MCF 10A (cell line): ENCODE measurements around the gene THAP3. TPM values are rescaled to one million over a fixed set of nuclear protein-coding genes. Genes with fewer than 3 reads are reported as not detected.

Source experiments
- BruUV-seq: library from RNA; stranded (reverse); fragments of 400-500 nt; replicated peaks from 2 replicates; lab custom pipeline; 2021; lab: Mats Ljungman, UMichigan
- CTCF ChIA-PET: fragments of 300-600 bp; sonication (Branson Sonifier 250); formaldehyde crosslinking; extraction: SDS; loops from one replicate; lab custom pipeline; 2021; ENCODE audit warnings: antibody characterized with exemption, inconsistent platforms; lab: Yijun Ruan, JAX
- POLR2A ChIA-PET: fragments of 300-600, 350-650 bp; sonication (Branson Sonifier 250); formaldehyde crosslinking; extraction: SDS; loops from one replicate; lab custom pipeline; 2020; ENCODE audit warnings: antibody characterized with exemption, inconsistent platforms; lab: Yijun Ruan, JAX
- DNase-seq: peaks from one replicate; pipeline ENCODE4 v3.0.0-alpha.2; 2018; ENCODE audit not compliant: unreplicated experiment
- H3K27ac Mint-ChIP-seq: one replicate; pipeline ENCODE4 v1.8.0; 2022; ENCODE audit warnings: mild to moderate bottlenecking, low read depth, mixed read lengths; ENCODE audit not compliant: unreplicated experiment
- H3K27me3 Mint-ChIP-seq: one replicate; pipeline ENCODE4 v1.8.0; 2022; ENCODE audit warnings: mixed read lengths; ENCODE audit not compliant: insufficient read depth, unreplicated experiment
- H3K36me3 Mint-ChIP-seq: one replicate; pipeline ENCODE4 v1.8.0; 2022; ENCODE audit warnings: mild to moderate bottlenecking, moderate library complexity, mixed read lengths; ENCODE audit not compliant: insufficient read depth, unreplicated experiment
- H3K4me1 Mint-ChIP-seq: one replicate; pipeline ENCODE4 v1.8.0; 2022; ENCODE audit warnings: mixed read lengths; ENCODE audit not compliant: insufficient read depth, unreplicated experiment
- H3K4me3 Mint-ChIP-seq: one replicate; pipeline ENCODE4 v1.8.0; 2022; ENCODE audit warnings: mild to moderate bottlenecking, moderate library complexity, mixed read lengths; ENCODE audit not compliant: unreplicated experiment
- H3K9me3 Mint-ChIP-seq: one replicate; pipeline ENCODE4 v1.8.0; 2022; ENCODE audit warnings: mixed read lengths; ENCODE audit not compliant: unreplicated experiment
- intact Hi-C: fragments of 100-400 bp; cut with micrococcal nuclease; formaldehyde crosslinking; loops from 2 replicates; pipeline ENCODE4 v1.14.1; 2022
- total RNA-seq: library from RNA; stranded (reverse); gene quantifications from 2 replicates; pipeline ENCODE4 v1.2.3, GENCODE V29; 2022
- TF ChIP-seq, protein P1 (sequence below): fragments of 200-600 bp; IDR thresholded peaks from one replicate; pipeline ENCODE4 v1.8.0; 2022; ENCODE audit warnings: antibody characterized with exemption, mild to moderate bottlenecking; ENCODE audit not compliant: unreplicated experiment

THAP3 gene
- total RNA-seq, 1 experiment from 2014 or later: 14.7 TPM

DNA sequence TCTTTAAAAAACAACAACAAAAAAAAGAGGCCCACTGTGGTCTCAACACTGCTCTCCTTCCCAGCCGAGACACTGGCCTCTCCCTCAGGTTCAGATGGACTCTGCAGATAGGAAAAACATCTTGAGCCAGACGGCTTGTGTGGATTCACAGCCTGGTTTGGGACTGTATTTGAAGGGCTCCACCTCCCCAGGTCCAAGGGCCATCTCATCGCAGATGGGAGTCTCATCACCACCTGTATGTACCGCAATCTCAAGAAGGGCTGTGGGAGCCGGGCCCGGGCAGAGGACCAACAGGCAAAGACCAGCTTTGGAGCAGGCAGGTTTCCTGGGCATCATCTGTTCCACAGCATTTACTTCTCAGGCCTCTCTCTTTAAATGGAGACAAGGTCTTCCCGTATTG is 34.6 kb upstream of the THAP3 start:
- Mint-ChIP-seq H3K36me3 (peaks cover 59% of the 10 kb centered on the region), H3K27ac (no peak overlapping the region), H3K27me3 (no peaks in the 10 kb centered on the region), H3K9me3 (no peaks in the 10 kb centered on the region), H3K4me3 (no peak overlapping the region), H3K4me1 (peaks cover 17% of the 10 kb centered on the region)
- intact Hi-C loops: no loop called here
- ChIA-PET CTCF (no interaction called here), POLR2A (interaction anchor here (0.5 to 6.9 kb wide), 4 partner anchors 8 to 36 kb away, joined by 3 to 69 read pairs (median 14); partner anchors contain the start of genes KLHL21 and ZBTB48)
- BruUV-seq: no TSS peak
- TF ChIP-seq, protein P1, sequence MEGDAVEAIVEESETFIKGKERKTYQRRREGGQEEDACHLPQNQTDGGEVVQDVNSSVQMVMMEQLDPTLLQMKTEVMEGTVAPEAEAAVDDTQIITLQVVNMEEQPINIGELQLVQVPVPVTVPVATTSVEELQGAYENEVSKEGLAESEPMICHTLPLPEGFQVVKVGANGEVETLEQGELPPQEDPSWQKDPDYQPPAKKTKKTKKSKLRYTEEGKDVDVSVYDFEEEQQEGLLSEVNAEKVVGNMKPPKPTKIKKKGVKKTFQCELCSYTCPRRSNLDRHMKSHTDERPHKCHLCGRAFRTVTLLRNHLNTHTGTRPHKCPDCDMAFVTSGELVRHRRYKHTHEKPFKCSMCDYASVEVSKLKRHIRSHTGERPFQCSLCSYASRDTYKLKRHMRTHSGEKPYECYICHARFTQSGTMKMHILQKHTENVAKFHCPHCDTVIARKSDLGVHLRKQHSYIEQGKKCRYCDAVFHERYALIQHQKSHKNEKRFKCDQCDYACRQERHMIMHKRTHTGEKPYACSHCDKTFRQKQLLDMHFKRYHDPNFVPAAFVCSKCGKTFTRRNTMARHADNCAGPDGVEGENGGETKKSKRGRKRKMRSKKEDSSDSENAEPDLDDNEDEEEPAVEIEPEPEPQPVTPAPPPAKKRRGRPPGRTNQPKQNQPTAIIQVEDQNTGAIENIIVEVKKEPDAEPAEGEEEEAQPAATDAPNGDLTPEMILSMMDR: no peak
- no peak for DNase-seq

- TF ChIP-seq, protein P1: no peak
These were observed 33.4 kb upstream of the THAP3 start for GRCh38 chr1:6591222-6591621.

GRCh38 chr1:6591644-6592043 is 33.0 kb upstream of the THAP3 start:
- TF ChIP-seq, protein P1: no peak
- Mint-ChIP-seq H3K4me1 (peaks cover 17% of the 10 kb centered on the region), H3K4me3 (no peak overlapping the region), H3K9me3 (no peaks in the 10 kb centered on the region), H3K36me3 (peaks cover 73% of the 10 kb centered on the region), H3K27ac (no peak overlapping the region), H3K27me3 (no peaks in the 10 kb centered on the region)
- CTCF ChIA-PET: no interaction called here
- BruUV-seq: no TSS peak
- intact Hi-C loops: no loop called here
- POLR2A ChIA-PET: interaction anchor here (1.3 kb wide), 1 partner anchor 15 kb away, joined by 3 read pairs; no protein-coding TSS in a partner anchor
- no peak for DNase-seq

More at GRCh38 chr1:6591222-6591621, 33.4 kb upstream of the THAP3 start:
- Mint-ChIP-seq H3K27ac (no peak overlapping the region), H3K27me3 (no peaks in the 10 kb centered on the region), H3K4me1 (peaks cover 17% of the 10 kb centered on the region), H3K9me3 (no peaks in the 10 kb centered on the region), H3K36me3 (peaks cover 69% of the 10 kb centered on the region), H3K4me3 (no peak overlapping the region)
- ChIA-PET POLR2A (interaction anchor here (1.3 to 6.9 kb wide), 2 partner anchors 11 to 15 kb away, joined by 3 to 69 read pairs; partner anchors contain the start of gene KLHL21), CTCF (no interaction called here)
- intact Hi-C loops: no loop called here
- no peak for DNase-seq
- BruUV-seq: no TSS peak

GRCh38 chr1:6592441-6592840 is 32.2 kb upstream of the THAP3 start:
- no TSS peak for BruUV-seq
- H3K36me3 Mint-ChIP-seq: peaks cover 81% of the 10 kb centered on the region

More at GRCh38 chr1:6592441-6592840, 32.2 kb upstream of the THAP3 start:
- Mint-ChIP-seq H3K4me1 (peaks cover 10% of the 10 kb centered on the region), H3K27me3 (no peaks in the 10 kb centered on the region), H3K9me3 (no peaks in the 10 kb centered on the region), H3K27ac (no peak overlapping the region), H3K4me3 (no peak overlapping the region)
- ChIA-PET POLR2A (interaction anchor here (1.3 kb wide), 1 partner anchor 14 kb away, joined by 3 read pairs; no protein-coding TSS in a partner anchor), CTCF (no interaction called here)
- intact Hi-C loops: no loop called here
- DNase-seq: no peak
- TF ChIP-seq, protein P1: no peak
